ENCODE data around the gene FBH1. TPM values are rescaled to one million over a fixed set of nuclear protein-coding genes. Genes with fewer than 3 reads are reported as not detected.

FBH1 gene
- total and polyA plus RNA-seq, 9 of the 15 experiments (the other 6 are each of a cell fraction or from before 2014, with no cell fraction given): 13.4 to 108 (median 77.8) TPM

DNA sequence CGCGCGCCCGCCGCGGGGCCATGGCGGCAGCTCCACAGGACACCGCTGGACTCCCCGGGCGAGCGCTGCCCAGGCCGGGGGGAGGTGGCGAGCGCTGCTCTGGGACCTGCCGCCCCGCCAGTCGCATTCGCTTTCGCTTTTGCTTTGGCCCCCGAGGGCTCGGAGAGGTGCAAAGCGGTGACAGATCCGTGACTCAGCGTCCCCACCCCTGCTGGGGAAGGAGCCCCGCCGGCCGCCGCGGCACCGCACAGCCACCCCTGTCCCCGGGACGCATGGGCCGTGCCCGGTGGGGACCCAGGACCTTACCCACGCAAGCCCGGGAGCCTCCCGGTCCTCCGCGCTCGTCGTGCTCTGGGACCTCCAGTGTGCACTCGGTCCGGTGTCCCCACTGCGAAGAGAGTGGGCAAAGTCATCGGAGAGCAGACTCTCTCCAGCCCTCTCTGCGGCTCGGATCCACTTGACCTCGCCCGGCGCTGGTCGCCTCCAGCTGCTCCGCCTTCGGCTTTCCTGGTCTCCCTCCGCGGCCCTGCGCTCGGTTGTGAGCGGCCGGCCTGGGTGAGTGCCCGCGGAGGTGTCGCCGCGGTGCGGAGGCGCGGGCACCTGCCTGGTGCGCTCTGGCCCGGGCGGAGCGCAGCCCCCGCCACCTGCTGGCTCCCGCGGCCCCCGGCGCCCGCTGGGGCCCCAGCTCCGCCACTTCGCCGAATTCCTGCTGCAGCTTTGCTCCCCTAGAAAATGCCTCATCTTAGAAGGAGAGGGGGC, 87.6 kb downstream of the FBH1 start, which contains the start of gene IL15RA (continued):
- TF ChIP-seq GATAD2A (IDR thresholded peaks at IDR 0.05) (0 out of 2 replicates have a peak, but pooled peaks have one; percentile 6), RBM15 (IDR thresholded peaks at IDR 0.05; ENCODE audit: insufficient read depth, low read length) (0 out of 2 replicates have a peak, but pooled peaks have one; percentile 36), RCOR1 (IDR thresholded peaks at IDR 0.05; ENCODE audit: borderline replicate concordance in 1 of 2, low read depth in 2 of 2, low read length in 2 of 2) (no peak; a peak in 1 of 4 replicates), CBX3 (IDR thresholded peaks at IDR 0.05; ENCODE audit: borderline replicate concordance in 1 of 2, low read length in 2 of 2) (0 out of 3 replicates have a peak, but pooled peaks of 1 of the 2 experiments have one; percentile 20), TAF9B (IDR thresholded peaks at IDR 0.05; ENCODE audit: partially characterized antibody) (peak; percentile 78), ZC3H11A (IDR thresholded peaks at IDR 0.05; ENCODE audit: low read depth, low read length) (no peak), SIRT6 (IDR thresholded peaks at IDR 0.05; ENCODE audit: low read depth, low read length) (no peak), CCNT2 (IDR thresholded peaks at IDR 0.05; ENCODE audit: borderline replicate concordance, extremely low read depth, insufficient read length, low read depth, low read length) (peak; percentile 67), GMEB1 (CRISPR knock-in tag; IDR thresholded peaks at IDR 0.05) (no peak), SP1 (CRISPR knock-in tag; IDR thresholded peaks at IDR 0.05) (0 out of 2 replicates have a peak, but pooled peaks have one; percentile 35), TOE1 (IDR thresholded peaks at IDR 0.05; ENCODE audit: borderline replicate concordance) (peak; percentile 55; the same call in 1 of the 2 replicates), TOE1 (CRISPR knock-in tag; IDR thresholded peaks at IDR 0.05; ENCODE audit: borderline replicate concordance, low read depth) (0 out of 2 replicates have a peak, but pooled peaks have one; percentile 44), GABPB1 (CRISPR knock-in tag; IDR thresholded peaks at IDR 0.05) (peak; percentile 52; the same call in 1 of the 2 replicates), LCOR (CRISPR knock-in tag; IDR thresholded peaks at IDR 0.05) (no peak), CHAMP1 (IDR thresholded peaks at IDR 0.05) (no peak), NONO (IDR thresholded peaks at IDR 0.05; ENCODE audit: low read depth in 2 of 2, low read length in 1 of 2) (peak in 1 of 2 experiments; percentile 2; a peak in 2 of 4 replicates), HEY1 (CRISPR knock-in tag; IDR thresholded peaks at IDR 0.05; ENCODE audit: borderline replicate concordance) (no peak), EP400 (IDR thresholded peaks at IDR 0.05) (no peak), MBD2 (IDR thresholded peaks at IDR 0.05; ENCODE audit: borderline replicate concordance, low read depth) (peak; percentile 44; the same call in 1 of the 2 replicates)
- TF ChIP-seq, protein P1, sequence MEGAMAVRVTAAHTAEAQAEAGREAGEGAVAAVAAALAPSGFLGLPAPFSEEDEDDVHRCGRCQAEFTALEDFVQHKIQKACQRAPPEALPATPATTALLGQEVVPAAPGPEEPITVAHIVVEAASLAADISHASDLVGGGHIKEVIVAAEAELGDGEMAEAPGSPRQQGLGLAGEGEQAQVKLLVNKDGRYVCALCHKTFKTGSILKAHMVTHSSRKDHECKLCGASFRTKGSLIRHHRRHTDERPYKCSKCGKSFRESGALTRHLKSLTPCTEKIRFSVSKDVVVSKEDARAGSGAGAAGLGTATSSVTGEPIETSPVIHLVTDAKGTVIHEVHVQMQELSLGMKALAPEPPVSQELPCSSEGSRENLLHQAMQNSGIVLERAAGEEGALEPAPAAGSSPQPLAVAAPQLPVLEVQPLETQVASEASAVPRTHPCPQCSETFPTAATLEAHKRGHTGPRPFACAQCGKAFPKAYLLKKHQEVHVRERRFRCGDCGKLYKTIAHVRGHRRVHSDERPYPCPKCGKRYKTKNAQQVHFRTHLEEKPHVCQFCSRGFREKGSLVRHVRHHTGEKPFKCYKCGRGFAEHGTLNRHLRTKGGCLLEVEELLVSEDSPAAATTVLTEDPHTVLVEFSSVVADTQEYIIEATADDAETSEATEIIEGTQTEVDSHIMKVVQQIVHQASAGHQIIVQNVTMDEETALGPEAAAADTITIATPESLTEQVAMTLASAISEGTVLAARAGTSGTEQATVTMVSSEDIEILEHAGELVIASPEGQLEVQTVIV (CRISPR knock-in tag; IDR thresholded peaks at IDR 0.05; ENCODE audit: borderline replicate concordance): no peak

Measured in K562 (cell line).